ENCODE data around the gene OTOS. TPM values are rescaled to one million over a fixed set of nuclear protein-coding genes. Genes with fewer than 3 reads are reported as not detected.

OTOS gene
- total RNA-seq, 2 donors from 2014 or later, result not detected

DNA sequence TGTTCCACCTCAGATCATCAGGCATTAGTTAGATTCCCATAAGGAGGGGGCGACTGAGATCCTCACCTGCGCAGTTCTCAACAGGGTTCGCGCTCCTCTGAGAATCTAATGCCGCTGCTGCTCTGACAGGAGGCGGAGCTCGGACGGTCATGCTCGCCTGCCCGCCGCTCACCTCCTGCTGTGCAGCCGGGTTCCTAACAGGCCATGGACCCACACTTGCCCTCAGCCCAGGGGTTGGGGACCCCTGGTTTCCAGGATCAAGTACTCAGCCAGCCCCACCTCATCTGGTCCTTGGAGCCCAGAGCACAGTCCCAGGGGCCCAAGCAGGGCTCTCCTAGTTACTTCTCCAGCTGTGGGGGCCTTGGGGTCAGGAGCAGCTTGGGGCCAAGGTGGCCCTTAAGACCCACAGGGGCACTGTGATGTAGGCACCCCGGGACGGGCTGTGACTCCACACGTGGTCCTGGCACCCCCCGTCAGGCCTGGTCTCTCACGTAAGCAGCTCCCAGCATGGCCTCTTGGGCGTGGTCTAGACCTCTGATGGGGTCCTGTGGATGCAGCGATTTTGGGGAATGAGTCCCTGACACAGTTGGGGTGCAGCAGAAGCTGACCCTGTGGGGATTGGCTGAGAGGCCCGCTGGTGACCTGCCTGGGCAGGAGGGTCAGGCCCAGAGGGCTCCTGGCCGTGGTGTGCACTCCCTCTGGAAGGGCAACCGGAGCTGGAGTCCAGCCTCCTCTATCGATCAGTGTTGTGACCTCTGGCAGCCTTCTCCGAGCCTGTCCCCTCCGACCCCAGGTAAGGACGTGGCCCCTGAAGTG is 28.3 kb upstream of the OTOS start:
- no peaks in the 10 kb centered on the region for H3K27me3 ChIP-seq
- no peak for TF ChIP-seq POLR2A (IDR thresholded peaks at IDR 0.05)
- TF ChIP-seq, protein P1, sequence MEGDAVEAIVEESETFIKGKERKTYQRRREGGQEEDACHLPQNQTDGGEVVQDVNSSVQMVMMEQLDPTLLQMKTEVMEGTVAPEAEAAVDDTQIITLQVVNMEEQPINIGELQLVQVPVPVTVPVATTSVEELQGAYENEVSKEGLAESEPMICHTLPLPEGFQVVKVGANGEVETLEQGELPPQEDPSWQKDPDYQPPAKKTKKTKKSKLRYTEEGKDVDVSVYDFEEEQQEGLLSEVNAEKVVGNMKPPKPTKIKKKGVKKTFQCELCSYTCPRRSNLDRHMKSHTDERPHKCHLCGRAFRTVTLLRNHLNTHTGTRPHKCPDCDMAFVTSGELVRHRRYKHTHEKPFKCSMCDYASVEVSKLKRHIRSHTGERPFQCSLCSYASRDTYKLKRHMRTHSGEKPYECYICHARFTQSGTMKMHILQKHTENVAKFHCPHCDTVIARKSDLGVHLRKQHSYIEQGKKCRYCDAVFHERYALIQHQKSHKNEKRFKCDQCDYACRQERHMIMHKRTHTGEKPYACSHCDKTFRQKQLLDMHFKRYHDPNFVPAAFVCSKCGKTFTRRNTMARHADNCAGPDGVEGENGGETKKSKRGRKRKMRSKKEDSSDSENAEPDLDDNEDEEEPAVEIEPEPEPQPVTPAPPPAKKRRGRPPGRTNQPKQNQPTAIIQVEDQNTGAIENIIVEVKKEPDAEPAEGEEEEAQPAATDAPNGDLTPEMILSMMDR (IDR thresholded peaks at IDR 0.05), result no peak
- no peaks in the 10 kb centered on the region for H3K4me1 ChIP-seq
- no peaks in the 10 kb centered on the region for H3K9me3 ChIP-seq
- DNase-seq, result no peak
- no peak overlapping the region for H3K4me3 ChIP-seq
- intact Hi-C loops (cut with DNase I), result no loop called here
- no peak for ATAC-seq
- WGBS, 2 donors, result 63 to 75% methylated on average over 17 to 26 of the region's 26 CpGs
- H3K27ac ChIP-seq, result no peak overlapping the region
- no peaks in the 10 kb centered on the region for H3K36me3 ChIP-seq (replicated peaks in 1 of 2; ENCODE audit: insufficient read depth in 1 of 2, low read depth in 2 of 2)

DNA sequence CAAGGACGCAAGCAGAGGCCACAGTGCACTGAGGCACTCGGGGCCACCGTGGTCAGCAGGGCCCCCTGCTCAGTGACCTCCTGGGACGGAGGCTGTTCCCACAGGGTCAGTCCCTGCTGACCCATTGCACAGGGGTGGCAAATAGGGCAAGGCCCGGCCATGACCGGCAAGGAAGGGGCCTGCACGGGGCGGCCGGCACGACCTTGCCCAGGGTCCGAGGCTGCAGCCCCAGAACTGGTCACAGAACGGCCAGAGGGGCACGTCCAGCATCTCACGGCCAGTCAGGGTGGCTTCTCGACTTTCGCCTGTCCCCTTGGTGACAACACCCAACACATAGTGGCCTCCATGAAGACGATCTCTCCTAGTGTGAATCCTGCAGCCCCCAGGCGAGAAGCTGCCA is 27.6 kb upstream of the OTOS start:
- no peaks in the 10 kb centered on the region for H3K4me1 ChIP-seq
- WGBS, 2 donors, result 71 to 75% methylated on average over 3 to 15 of the region's 18 CpGs
- H3K27ac ChIP-seq, result no peak overlapping the region
- H3K4me3 ChIP-seq, result no peak overlapping the region
- H3K9me3 ChIP-seq, result no peaks in the 10 kb centered on the region
- TF ChIP-seq POLR2A (IDR thresholded peaks at IDR 0.05), result no peak
- TF ChIP-seq, protein P1 (IDR thresholded peaks at IDR 0.05), result no peak
- no peaks in the 10 kb centered on the region for H3K27me3 ChIP-seq
- H3K36me3 ChIP-seq (replicated peaks in 1 of 2; ENCODE audit: insufficient read depth in 1 of 2, low read depth in 2 of 2), result no peaks in the 10 kb centered on the region
- intact Hi-C loops (cut with DNase I), result no loop called here
- no peak for DNase-seq
- no peak for ATAC-seq

DNA sequence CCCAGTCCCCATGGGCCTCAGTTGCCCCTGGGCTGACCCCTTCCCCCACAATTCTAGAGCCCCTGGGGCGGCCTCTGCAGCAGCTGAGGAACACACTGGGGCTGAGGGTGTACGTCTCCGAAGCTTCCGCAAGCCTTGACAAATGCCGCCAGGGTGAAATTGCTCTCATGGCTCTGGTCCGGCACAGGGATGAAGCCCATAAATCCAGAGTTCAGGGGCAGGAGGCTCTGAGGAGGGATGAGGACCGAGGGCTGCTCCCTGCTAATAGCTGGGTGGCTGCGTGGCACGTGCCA is 27.1 kb upstream of the OTOS start:
- Histone ChIP-seq H3K36me3 (replicated peaks in 1 of 2; ENCODE audit: insufficient read depth in 1 of 2, low read depth in 2 of 2) (no peaks in the 10 kb centered on the region), H3K27me3 (no peaks in the 10 kb centered on the region), H3K27ac (no peak overlapping the region), H3K4me3 (no peak overlapping the region), H3K4me1 (no peaks in the 10 kb centered on the region), H3K9me3 (no peaks in the 10 kb centered on the region)
- no peak for DNase-seq
- ATAC-seq, result no peak
- intact Hi-C loops (cut with DNase I), result no loop called here
- TF ChIP-seq POLR2A (IDR thresholded peaks at IDR 0.05), result no peak
- TF ChIP-seq, protein P1 (IDR thresholded peaks at IDR 0.05), result no peak
- 77 to 89% methylated on average over 7 to 9 of the region's 9 CpGs for WGBS, 2 donors

DNA sequence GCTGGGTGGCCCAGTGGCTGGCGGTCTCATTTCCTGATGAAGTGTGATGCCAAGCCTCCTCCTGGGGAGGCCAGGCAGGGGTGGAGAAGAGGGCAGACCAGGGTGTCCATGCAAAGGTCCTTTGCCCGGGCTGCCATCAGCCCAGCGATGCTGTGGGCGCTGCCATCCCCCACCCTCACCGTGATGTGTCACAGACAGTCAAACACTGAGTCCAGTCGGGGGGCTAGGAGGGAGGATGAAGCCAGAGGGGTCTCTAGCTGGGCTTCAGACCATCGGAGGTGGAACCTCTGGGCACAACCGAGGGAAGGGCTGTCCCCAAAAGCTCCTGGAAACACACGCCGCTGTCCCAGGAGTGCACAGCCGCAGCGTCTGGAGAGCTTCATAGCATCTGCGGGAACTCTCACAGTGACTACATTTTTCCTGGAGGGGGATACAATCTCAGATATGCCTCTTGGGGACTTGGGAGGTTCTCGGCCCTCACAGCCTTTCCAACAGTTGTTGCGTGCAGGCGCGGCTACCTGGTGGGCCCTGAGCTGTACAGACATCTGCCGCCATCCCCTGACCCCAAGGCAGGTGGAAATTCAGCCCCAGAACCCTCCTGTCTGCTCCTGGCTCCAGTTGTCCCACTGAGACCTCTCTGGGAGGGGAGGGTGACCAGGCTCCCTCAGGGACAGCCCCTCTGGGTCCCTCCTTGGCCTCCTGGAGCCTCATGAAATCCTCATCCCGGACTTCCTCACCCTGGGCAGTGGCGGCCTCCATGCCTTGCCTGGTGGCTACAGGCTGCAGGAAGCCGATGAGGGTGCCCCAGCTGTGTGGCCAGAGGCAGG is 26.5 kb upstream of the OTOS start:
- Histone ChIP-seq H3K4me3 (no peak overlapping the region), H3K27me3 (no peaks in the 10 kb centered on the region), H3K27ac (no peak overlapping the region), H3K9me3 (no peaks in the 10 kb centered on the region), H3K36me3 (replicated peaks in 1 of 2; ENCODE audit: insufficient read depth in 1 of 2, low read depth in 2 of 2) (no peaks in the 10 kb centered on the region), H3K4me1 (no peaks in the 10 kb centered on the region)
- no peak for DNase-seq
- 55 to 63% methylated on average over 7 to 21 of the region's 21 CpGs for WGBS, 2 donors
- TF ChIP-seq, protein P1 (IDR thresholded peaks at IDR 0.05), result no peak
- TF ChIP-seq POLR2A (IDR thresholded peaks at IDR 0.05), result no peak
- ATAC-seq, result no peak
- intact Hi-C loops (cut with DNase I), result no loop called here
